SK-N-SH treated with all-trans-retinoic acid at 6 μM for 48 hours (cell line): Measurements from ENCODE around the gene FLRT1.

Experiments
- ATAC-seq: fragments of 200-7000 bp; cut with Tn5 transposase; 3 replicates; pipeline ENCODE4 v1.9.1; 2020; ENCODE audit warnings: mild to moderate bottlenecking, moderate library complexity
- ARNTL ChIP-seq: fragments of 450-650 bp; formaldehyde crosslinking; IDR thresholded peaks from 2 replicates; pipeline ENCODE4 v1.5.0; 2020; ENCODE audit warnings: low read depth, mild to moderate bottlenecking, moderate library complexity, borderline replicate concordance
- BACH2 ChIP-seq: fragments of 250-450 bp; sonication (Bioruptor Pico); IDR thresholded peaks from 2 replicates; pipeline ENCODE4 v1.9.0; 2021; ENCODE audit warnings: mild to moderate bottlenecking, borderline replicate concordance
- CSDC2 ChIP-seq: fragments of 250-450 bp; sonication (Bioruptor Pico); IDR thresholded peaks from 2 replicates; pipeline ENCODE4 v1.5.0; 2020; ENCODE audit warnings: mild to moderate bottlenecking, moderate library complexity
- ESRRG ChIP-seq: fragments of 250-450 bp; sonication (Bioruptor Pico); IDR thresholded peaks from 2 replicates; pipeline ENCODE4 v1.6.1; 2021; ENCODE audit warnings: mild to moderate bottlenecking
- GLIS3 ChIP-seq: fragments of 250-450 bp; sonication (Bioruptor Pico); IDR thresholded peaks from 2 replicates; pipeline ENCODE4 v1.5.0; 2020; ENCODE audit warnings: mild to moderate bottlenecking, moderate library complexity
- ISL1 ChIP-seq: fragments of 250-450 bp; sonication (Bioruptor Pico); IDR thresholded peaks from 2 replicates; pipeline ENCODE4 v2.1.2; 2022; ENCODE audit warnings: mild to moderate bottlenecking, moderate library complexity
- OSR1 ChIP-seq: fragments of 250-450 bp; sonication (Bioruptor Pico); IDR thresholded peaks from 2 replicates; pipeline ENCODE4 v1.8.0; 2022; ENCODE audit warnings: moderate library complexity, mild to moderate bottlenecking, inconsistent platforms
- PPARA ChIP-seq: fragments of 250-450 bp; sonication (Bioruptor Pico); IDR thresholded peaks from 2 replicates; pipeline ENCODE4 v1.5.0; 2020; ENCODE audit warnings: mild to moderate bottlenecking, borderline replicate concordance
- RARB ChIP-seq: fragments of 250-450 bp; sonication (Bioruptor Pico); IDR thresholded peaks from 2 replicates; pipeline ENCODE4 v1.8.0; 2021; ENCODE audit warnings: mild to moderate bottlenecking, moderate library complexity
- SNAI2 ChIP-seq: fragments of 250-450 bp; sonication (Bioruptor Pico); IDR thresholded peaks from 2 replicates; pipeline ENCODE4 v1.5.0; 2020; ENCODE audit warnings: mild to moderate bottlenecking, moderate library complexity
- TCF4 ChIP-seq: fragments of 250-450 bp; sonication (Bioruptor Pico); IDR thresholded peaks from 2 replicates; pipeline ENCODE4 v1.8.0; 2021; ENCODE audit warnings: mild to moderate bottlenecking, moderate library complexity, borderline replicate concordance
- TOX ChIP-seq: fragments of 250-450 bp; sonication (Bioruptor Pico); IDR thresholded peaks from 2 replicates; pipeline ENCODE4 v1.8.0; 2021; ENCODE audit warnings: mild to moderate bottlenecking, moderate library complexity, borderline replicate concordance
- ZC3H10 ChIP-seq: fragments of 250-450 bp; sonication (Bioruptor Pico); IDR thresholded peaks from 2 replicates; pipeline ENCODE4 v1.5.1; 2021; ENCODE audit warnings: mild to moderate bottlenecking, moderate library complexity
- ZFP30 ChIP-seq: fragments of 450-650 bp; formaldehyde crosslinking; IDR thresholded peaks from 2 replicates; pipeline ENCODE4 v1.5.0; 2022; ENCODE audit warnings: mild to moderate bottlenecking, moderate library complexity
- ZNF565 ChIP-seq: fragments of 450-650 bp; formaldehyde crosslinking; conservative IDR thresholded peaks from 2 replicates; pipeline ENCODE4 v1.5.0; 2020; ENCODE audit warnings: low read depth, mild to moderate bottlenecking, moderate library complexity
- ZNF70 ChIP-seq: fragments of 450-650 bp; formaldehyde crosslinking; IDR thresholded peaks from 2 replicates; pipeline ENCODE4 v1.5.0; 2020; ENCODE audit warnings: mild to moderate bottlenecking, moderate library complexity
- ZNF8 ChIP-seq: fragments of 450-650 bp; formaldehyde crosslinking; IDR thresholded peaks from 2 replicates; pipeline ENCODE4 v1.5.0; 2020; ENCODE audit warnings: mild to moderate bottlenecking, moderate library complexity
- TF ChIP-seq, protein P1 (sequence below): fragments of 250-450 bp; sonication (Bioruptor Pico); IDR thresholded peaks from 2 replicates; pipeline ENCODE4 v1.5.1; 2020; ENCODE audit warnings: low read depth, mild to moderate bottlenecking, moderate library complexity
- TF ChIP-seq, protein P2 (sequence below): fragments of 250-450 bp; sonication (Bioruptor Pico); IDR thresholded peaks from 2 replicates; pipeline ENCODE4 v1.8.0; 2021; ENCODE audit warnings: low read depth, mild to moderate bottlenecking, moderate library complexity, borderline replicate concordance
- TF ChIP-seq, protein P3 (sequence below): fragments of 250-450 bp; sonication (Bioruptor Pico); IDR thresholded peaks from 2 replicates; pipeline ENCODE4 v1.8.0; 2020; ENCODE audit warnings: mild to moderate bottlenecking, moderate library complexity, borderline replicate concordance
- TF ChIP-seq, protein P4 (sequence below): fragments of 250-450 bp; sonication (Bioruptor Pico); IDR thresholded peaks from 2 replicates; pipeline ENCODE4 v1.5.1; 2021; ENCODE audit warnings: mild to moderate bottlenecking, moderate library complexity

FLRT1 gene

DNA sequence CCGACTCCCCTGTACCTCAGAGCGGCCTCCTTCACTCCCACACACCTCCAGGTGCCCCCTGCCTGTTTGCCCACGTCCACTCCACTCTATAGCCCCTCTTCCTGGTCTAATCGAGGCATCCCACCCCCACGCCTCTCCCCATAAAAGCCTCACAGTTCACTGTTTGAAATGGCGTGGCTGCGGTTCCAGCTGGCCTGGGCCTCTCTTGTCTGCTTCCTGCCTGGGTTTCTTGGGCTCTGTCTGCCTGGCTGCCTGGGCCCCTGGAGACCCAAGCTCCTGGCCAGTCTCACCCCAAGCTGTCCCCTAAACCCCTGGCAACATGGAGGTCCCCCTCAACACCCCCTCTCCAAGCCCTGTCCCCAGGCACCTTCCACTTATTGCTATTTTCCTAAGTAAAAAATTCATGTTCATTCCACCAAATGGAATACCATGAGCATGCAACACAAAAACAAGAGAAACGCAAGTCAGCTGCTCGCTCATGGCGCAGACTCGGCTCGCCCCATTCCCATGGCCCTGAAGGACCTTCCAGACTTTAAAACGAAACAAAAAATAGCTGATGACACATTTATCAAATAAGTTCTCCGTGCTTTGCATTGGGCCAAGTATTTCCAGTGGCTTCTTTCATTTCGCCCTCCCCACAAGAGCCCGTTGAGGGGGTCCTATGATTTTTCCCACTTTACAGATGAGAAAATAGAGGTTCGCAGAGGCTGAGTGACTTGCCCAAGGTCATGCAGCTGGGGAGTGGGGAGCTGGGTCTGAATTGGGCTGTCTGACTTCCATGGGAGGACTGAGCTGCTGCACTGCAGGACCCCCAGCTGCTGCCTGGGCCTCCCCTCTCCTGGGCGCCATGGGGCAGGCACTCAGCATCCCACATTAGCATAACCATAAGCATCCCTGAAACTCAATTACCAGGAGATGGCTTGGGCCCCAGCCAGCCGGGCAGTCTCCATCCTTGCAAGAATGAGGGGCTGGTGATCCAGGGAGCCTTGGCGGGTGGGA is 11.7 kb upstream of the FLRT1 start:
- no peak for ATAC-seq

DNA sequence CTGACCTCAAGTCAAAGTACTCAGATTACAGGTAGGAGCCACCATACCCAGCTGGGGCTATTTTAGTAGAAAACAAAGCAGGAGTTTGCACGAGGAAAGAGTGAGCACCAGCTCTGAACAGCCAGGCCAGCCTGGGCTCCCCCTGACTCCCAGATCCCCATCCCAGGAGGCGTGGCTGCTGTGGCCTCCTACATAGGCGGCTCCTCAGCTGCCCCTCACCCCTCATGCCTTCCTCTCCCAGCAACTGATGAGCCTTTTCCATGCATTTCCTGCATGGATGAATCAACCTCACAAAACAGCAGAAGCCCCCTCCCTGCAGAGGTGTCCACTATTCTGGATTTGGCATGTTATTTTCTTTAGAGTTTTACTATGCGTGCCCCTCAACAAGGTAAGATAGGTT is 10.5 kb upstream of the FLRT1 start:
- no peak for TF ChIP-seq TOX (CRISPR knock-in tag)
- no peak for TF ChIP-seq ISL1 (CRISPR knock-in tag)
- TF ChIP-seq ESRRG (CRISPR knock-in tag), result no peak
- no peak for TF ChIP-seq OSR1 (CRISPR knock-in tag)
- TF ChIP-seq ZNF70 (CRISPR knock-in tag), result no peak
- no peak for TF ChIP-seq BACH2 (CRISPR knock-in tag)
- TF ChIP-seq, all 23 proteins: peak for 0

More for the DNA sequence above, 11.7 kb upstream of the FLRT1 start:
- TF ChIP-seq ZNF70 (CRISPR knock-in tag), result no peak
- TF ChIP-seq, protein P1, sequence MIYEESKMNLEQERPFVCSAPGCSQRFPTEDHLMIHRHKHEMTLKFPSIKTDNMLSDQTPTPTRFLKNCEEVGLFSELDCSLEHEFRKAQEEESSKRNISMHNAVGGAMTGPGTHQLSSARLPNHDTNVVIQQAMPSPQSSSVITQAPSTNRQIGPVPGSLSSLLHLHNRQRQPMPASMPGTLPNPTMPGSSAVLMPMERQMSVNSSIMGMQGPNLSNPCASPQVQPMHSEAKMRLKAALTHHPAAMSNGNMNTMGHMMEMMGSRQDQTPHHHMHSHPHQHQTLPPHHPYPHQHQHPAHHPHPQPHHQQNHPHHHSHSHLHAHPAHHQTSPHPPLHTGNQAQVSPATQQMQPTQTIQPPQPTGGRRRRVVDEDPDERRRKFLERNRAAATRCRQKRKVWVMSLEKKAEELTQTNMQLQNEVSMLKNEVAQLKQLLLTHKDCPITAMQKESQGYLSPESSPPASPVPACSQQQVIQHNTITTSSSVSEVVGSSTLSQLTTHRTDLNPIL (CRISPR knock-in tag), result no peak
- TF ChIP-seq ZC3H10 (CRISPR knock-in tag), result no peak
- no peak for TF ChIP-seq ZNF565 (CRISPR knock-in tag)
- no peak for TF ChIP-seq ZNF8
- no peak for TF ChIP-seq CSDC2
- TF ChIP-seq SNAI2 (CRISPR knock-in tag), result no peak
- TF ChIP-seq RARB (CRISPR knock-in tag), result no peak
- TF ChIP-seq OSR1 (CRISPR knock-in tag), result no peak
- TF ChIP-seq, protein P2, sequence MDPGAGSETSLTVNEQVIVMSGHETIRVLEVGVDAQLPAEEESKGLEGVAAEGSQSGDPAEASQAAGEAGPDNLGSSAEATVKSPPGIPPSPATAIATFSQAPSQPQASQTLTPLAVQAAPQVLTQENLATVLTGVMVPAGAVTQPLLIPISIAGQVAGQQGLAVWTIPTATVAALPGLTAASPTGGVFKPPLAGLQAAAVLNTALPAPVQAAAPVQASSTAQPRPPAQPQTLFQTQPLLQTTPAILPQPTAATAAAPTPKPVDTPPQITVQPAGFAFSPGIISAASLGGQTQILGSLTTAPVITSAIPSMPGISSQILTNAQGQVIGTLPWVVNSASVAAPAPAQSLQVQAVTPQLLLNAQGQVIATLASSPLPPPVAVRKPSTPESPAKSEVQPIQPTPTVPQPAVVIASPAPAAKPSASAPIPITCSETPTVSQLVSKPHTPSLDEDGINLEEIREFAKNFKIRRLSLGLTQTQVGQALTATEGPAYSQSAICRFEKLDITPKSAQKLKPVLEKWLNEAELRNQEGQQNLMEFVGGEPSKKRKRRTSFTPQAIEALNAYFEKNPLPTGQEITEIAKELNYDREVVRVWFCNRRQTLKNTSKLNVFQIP (CRISPR knock-in tag), result no peak
- TF ChIP-seq TCF4 (CRISPR knock-in tag), result no peak
- TF ChIP-seq ZFP30 (CRISPR knock-in tag), result no peak
- no peak for TF ChIP-seq ESRRG (CRISPR knock-in tag)
- no peak for TF ChIP-seq BACH2 (CRISPR knock-in tag)
- TF ChIP-seq, protein P3, sequence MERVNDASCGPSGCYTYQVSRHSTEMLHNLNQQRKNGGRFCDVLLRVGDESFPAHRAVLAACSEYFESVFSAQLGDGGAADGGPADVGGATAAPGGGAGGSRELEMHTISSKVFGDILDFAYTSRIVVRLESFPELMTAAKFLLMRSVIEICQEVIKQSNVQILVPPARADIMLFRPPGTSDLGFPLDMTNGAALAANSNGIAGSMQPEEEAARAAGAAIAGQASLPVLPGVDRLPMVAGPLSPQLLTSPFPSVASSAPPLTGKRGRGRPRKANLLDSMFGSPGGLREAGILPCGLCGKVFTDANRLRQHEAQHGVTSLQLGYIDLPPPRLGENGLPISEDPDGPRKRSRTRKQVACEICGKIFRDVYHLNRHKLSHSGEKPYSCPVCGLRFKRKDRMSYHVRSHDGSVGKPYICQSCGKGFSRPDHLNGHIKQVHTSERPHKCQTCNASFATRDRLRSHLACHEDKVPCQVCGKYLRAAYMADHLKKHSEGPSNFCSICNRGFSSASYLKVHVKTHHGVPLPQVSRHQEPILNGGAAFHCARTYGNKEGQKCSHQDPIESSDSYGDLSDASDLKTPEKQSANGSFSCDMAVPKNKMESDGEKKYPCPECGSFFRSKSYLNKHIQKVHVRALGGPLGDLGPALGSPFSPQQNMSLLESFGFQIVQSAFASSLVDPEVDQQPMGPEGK (CRISPR knock-in tag), result no peak
- TF ChIP-seq TOX (CRISPR knock-in tag), result no peak
- TF ChIP-seq, protein P4, sequence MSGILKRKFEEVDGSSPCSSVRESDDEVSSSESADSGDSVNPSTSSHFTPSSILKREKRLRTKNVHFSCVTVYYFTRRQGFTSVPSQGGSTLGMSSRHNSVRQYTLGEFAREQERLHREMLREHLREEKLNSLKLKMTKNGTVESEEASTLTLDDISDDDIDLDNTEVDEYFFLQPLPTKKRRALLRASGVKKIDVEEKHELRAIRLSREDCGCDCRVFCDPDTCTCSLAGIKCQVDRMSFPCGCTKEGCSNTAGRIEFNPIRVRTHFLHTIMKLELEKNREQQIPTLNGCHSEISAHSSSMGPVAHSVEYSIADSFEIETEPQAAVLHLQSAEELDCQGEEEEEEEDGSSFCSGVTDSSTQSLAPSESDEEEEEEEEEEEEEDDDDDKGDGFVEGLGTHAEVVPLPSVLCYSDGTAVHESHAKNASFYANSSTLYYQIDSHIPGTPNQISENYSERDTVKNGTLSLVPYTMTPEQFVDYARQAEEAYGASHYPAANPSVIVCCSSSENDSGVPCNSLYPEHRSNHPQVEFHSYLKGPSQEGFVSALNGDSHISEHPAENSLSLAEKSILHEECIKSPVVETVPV (CRISPR knock-in tag), result no peak
- TF ChIP-seq PPARA (CRISPR knock-in tag), result no peak
- no peak for TF ChIP-seq ARNTL
- no peak for TF ChIP-seq ISL1 (CRISPR knock-in tag)
- TF ChIP-seq, all 23 proteins: peak for 0

DNA sequence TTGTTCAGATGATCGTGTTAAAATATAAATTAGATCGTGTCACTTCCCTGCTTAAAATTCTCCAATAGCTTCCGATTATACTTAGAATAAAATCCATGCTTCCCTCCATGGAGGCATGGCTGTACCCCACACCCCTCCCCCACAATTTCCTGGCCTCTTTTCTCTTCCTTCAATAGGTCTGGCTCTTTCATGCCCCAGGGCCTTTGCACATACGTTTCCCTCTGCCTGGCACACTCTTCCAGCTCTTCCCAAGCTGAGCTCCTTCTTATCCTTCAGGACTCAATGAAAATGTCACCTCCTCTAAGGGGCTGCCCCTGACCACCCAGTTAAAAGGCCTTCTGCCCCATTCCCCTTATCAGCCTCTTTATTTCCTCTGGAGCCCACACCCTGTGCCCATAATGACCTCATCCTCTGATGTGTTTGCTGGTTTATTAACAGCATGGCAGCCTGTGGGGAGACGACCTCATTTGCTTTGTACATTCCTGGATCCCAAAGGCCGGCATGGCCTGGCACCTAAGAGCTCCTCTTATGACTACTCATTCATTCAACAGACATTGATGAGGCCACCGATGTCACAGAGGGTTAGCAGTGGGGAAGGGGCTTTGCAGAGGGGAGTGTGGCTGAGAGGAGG is 9.0 kb upstream of the FLRT1 start:
- ATAC-seq, result no peak
- no peak for TF ChIP-seq ZNF565 (CRISPR knock-in tag)
- no peak for TF ChIP-seq GLIS3 (CRISPR knock-in tag)
- TF ChIP-seq, protein P2 (CRISPR knock-in tag), result no peak
- no peak for TF ChIP-seq ZFP30 (CRISPR knock-in tag)
- TF ChIP-seq ZNF8, result no peak
- no peak for TF ChIP-seq ZC3H10 (CRISPR knock-in tag)
- no peak for TF ChIP-seq CSDC2
- TF ChIP-seq, protein P4 (CRISPR knock-in tag), result no peak
- no peak for TF ChIP-seq ISL1 (CRISPR knock-in tag)
- TF ChIP-seq, protein P3 (CRISPR knock-in tag), result no peak
- TF ChIP-seq, protein P1 (CRISPR knock-in tag), result no peak
- TF ChIP-seq TCF4 (CRISPR knock-in tag), result no peak
- TF ChIP-seq BACH2 (CRISPR knock-in tag), result no peak

More for the DNA sequence above, 10.5 kb upstream of the FLRT1 start:
- ATAC-seq, result no peak
